ENCODE results near the gene TAAR2. TPM values are rescaled to one million over a fixed set of nuclear protein-coding genes. Genes with fewer than 3 reads are reported as not detected.

The TAAR2 gene
- total RNA-seq (2022; extraction: Qiagen RNA extraction) = not detected in 5 replicates

DNA sequence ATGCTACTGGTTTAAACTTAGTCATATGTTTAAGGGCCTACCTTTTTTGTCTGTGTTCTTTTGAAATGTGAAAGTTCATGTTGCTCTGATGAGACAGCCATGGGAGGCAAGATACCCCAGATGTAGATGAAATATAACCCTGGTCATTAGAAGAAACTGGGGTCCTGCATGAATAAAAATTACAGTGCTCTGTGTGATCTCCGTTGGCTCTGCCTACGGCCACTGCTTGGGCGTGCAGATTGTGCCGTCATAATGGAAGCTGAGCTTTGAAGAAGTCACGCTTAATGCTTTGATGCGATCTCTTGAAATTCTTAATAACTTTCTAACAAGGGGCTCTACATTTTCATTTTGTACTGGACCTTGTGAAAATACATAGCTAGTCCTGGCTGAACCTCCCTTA lies at the start of gene TAAR2:
Gene TAAR2, minus strand, starts transcription at position 101 of the 400 bp plus-strand sequence. Its CDS starts 0 bp downstream, at position 101.

GRCh38 chr6:132659082-132659481 lies 35.0 kb upstream of the TAAR2 start, which contains the start of gene TAAR1:
TSS of gene TAAR1 (minus strand) at chr6:132659182. CDS start at chr6:132646003, 13,179 bp downstream.

GRCh38 chr6:132589454-132589853 lies 34.6 kb downstream of the TAAR2 start, which contains the start of gene TAAR5:
TSS of gene TAAR5 (minus strand) at chr6:132589741. CDS start at chr6:132589686, 55 bp downstream.

GRCh38 chr6:132570221-132570777 lies 53.8 kb downstream of the TAAR2 start, which contains the start of gene TAAR6:
TSS of gene TAAR6 (plus strand) at chr6:132570322. CDS start at chr6:132570322, 0 bp downstream.

Other genes with a start within 250 kb of the TAAR2 start
- 1.3 to 1.7 TPM (median 1.5 TPM) in 5 replicates for gene MOXD1, start 222.8 kb downstream of the TAAR2 start, total RNA-seq (2022; extraction: Qiagen RNA extraction)
- 19.9 to 28.5 TPM (median 22.7 TPM) in 5 replicates for gene STX7, start 111.2 kb downstream of the TAAR2 start, total RNA-seq (2022; extraction: Qiagen RNA extraction)
- not detected in 5 replicates for gene TAAR9, start 86.0 kb downstream of the TAAR2 start, total RNA-seq (2022; extraction: Qiagen RNA extraction)
- not detected in 5 replicates for gene TAAR8, start 71.6 kb downstream of the TAAR2 start, total RNA-seq (2022; extraction: Qiagen RNA extraction)
- gene TAAR6, start 54.0 kb downstream of the TAAR2 start, total RNA-seq (2022; extraction: Qiagen RNA extraction) = not detected in 5 replicates
- gene TAAR5, start 34.5 kb downstream of the TAAR2 start, total RNA-seq (2022; extraction: Qiagen RNA extraction) = not detected in 5 replicates
- not detected in 5 replicates for gene TAAR1, start 34.9 kb upstream of the TAAR2 start, total RNA-seq (2022; extraction: Qiagen RNA extraction)
- 0.02 to 0.08 TPM (median 0.07 TPM) in 5 replicates for gene VNN1, start 89.8 kb upstream of the TAAR2 start, total RNA-seq (2022; extraction: Qiagen RNA extraction)
- not detected in 5 replicates for gene VNN2, start 133.6 kb upstream of the TAAR2 start, total RNA-seq (2022; extraction: Qiagen RNA extraction)
- gene SLC18B1, start 174.4 kb upstream of the TAAR2 start, total RNA-seq (2022; extraction: Qiagen RNA extraction) = 4.0 to 4.7 TPM (median 4.3 TPM) in 5 replicates
- 1,746 to 2,011 TPM (median 1,905 TPM) in 5 replicates for gene RPS12, start 190.3 kb upstream of the TAAR2 start, total RNA-seq (2022; extraction: Qiagen RNA extraction)

Data from A549 treated with AZD2906 at 1 μM for 4 hours (cell line).